GM18867 (cell line): ENCODE results near the gene CDH2.

Experiments used
- ATAC-seq: cut with Tn5 transposase; IDR thresholded peaks from one replicate; pipeline ENCODE4 v1.9.1; 2021; ENCODE audit warnings: mild to moderate bottlenecking, moderate library complexity; ENCODE audit not compliant: unreplicated experiment

The CDH2 gene

GRCh38 chr18:28176948-28177827 is at the start of gene CDH2:
Gene CDH2 (minus strand): TSS chr18:28177130. CDS start chr18:28177022, 108 bp downstream.
- no peak for ATAC-seq

- ATAC-seq = no peak
These were observed 35.1 kb upstream of the CDH2 start for GRCh38 chr18:28212060-28212459.

GRCh38 chr18:28208712-28209265 is 31.9 kb upstream of the CDH2 start:
- no peak for ATAC-seq

- no peak for ATAC-seq
These were observed 31.3 kb upstream of the CDH2 start for GRCh38 chr18:28208268-28208667.

GRCh38 chr18:28204154-28204553 is 27.2 kb upstream of the CDH2 start:
- no peak for ATAC-seq

- ATAC-seq = no peak
These were observed 24.1 kb upstream of the CDH2 start for GRCh38 chr18:28201056-28201455.

- no peak for ATAC-seq
These were observed 21.7 kb upstream of the CDH2 start for GRCh38 chr18:28198620-28199019.

GRCh38 chr18:28193177-28193778 is 16.3 kb upstream of the CDH2 start:
- ATAC-seq = no peak

GRCh38 chr18:28189400-28190239 is 12.7 kb upstream of the CDH2 start:
- peak; percentile 95 for ATAC-seq

GRCh38 chr18:28185121-28185520 is 8.2 kb upstream of the CDH2 start:
- no peak for ATAC-seq

GRCh38 chr18:28183418-28184078 is 6.6 kb upstream of the CDH2 start:
- ATAC-seq = no peak

- no peak for ATAC-seq
These were observed 4.7 kb upstream of the CDH2 start for GRCh38 chr18:28181616-28182015.

GRCh38 chr18:28178720-28179119 is 1.8 kb upstream of the CDH2 start:
- no peak for ATAC-seq

- ATAC-seq = no peak
These were observed 1.1 kb upstream of the CDH2 start for GRCh38 chr18:28177828-28178635.

- no peak for ATAC-seq
These were observed 307 bp downstream of the CDH2 start for GRCh38 chr18:28176698-28176947.

- ATAC-seq = no peak
These were observed 816 bp downstream of the CDH2 start for GRCh38 chr18:28175930-28176697.

- no peak for ATAC-seq
These were observed 1.6 kb downstream of the CDH2 start for GRCh38 chr18:28175150-28175929.

GRCh38 chr18:28174181-28174905 is 2.6 kb downstream of the CDH2 start:
- peak; percentile 58 for ATAC-seq
